Vagina (tissue), 2 donors: ENCODE data around the gene CEMIP2. TPM values are rescaled to one million over a fixed set of nuclear protein-coding genes. Genes with fewer than 3 reads are reported as not detected.

Experiments
- DNase-seq, 2 donors: peaks; one replicate each; pipeline ENCODE4 v3.0.0-alpha.2; 2017; ENCODE audit errors: extremely low spot score in 2 of 2
- H3K27ac ChIP-seq: fragments of 200-600 bp; sonication (generic); one replicate; pipeline ENCODE4 v1.5.1; 2019
- H3K27me3 ChIP-seq: fragments of 200-600 bp; sonication (generic); one replicate; pipeline ENCODE4 v1.5.1; 2019
- H3K36me3 ChIP-seq, 2 donors: fragments of 200-600 bp; sonication (generic); one replicate each; pipeline ENCODE4 v1.5.1; 2017 to 2019
- H3K4me1 ChIP-seq: fragments of 200-600 bp; sonication (generic); one replicate; pipeline ENCODE4 v1.5.1; 2019
- H3K4me3 ChIP-seq, 2 donors: fragments of 200-600 bp; sonication (generic); 1 replicate in 1 of 2; 2 replicates in 1 of 2; pipeline ENCODE4 v1.5.1; 2016 to 2019
- H3K9me3 ChIP-seq: fragments of 200-600 bp; sonication (generic); one replicate; pipeline ENCODE4 v1.5.1; 2019
- POLR2A ChIP-seq, 2 donors: fragments of 450-650 bp; IDR thresholded peaks; one replicate each; pipeline ENCODE4 v1.6.1; 2017; ENCODE audit warnings: antibody characterized with exemption in 2 of 2, mild to moderate bottlenecking in 2 of 2, moderate library complexity in 2 of 2
- POLR2AphosphoS5 ChIP-seq, 2 donors: sonication (generic); formaldehyde crosslinking; IDR thresholded peaks; one replicate each; pipeline ENCODE4 v1.9.0; 2017; ENCODE audit warnings: antibody characterized with exemption in 2 of 2, mild to moderate bottlenecking in 2 of 2, low read depth in 1 of 2; ENCODE audit not compliant: insufficient read depth in 1 of 2
- intact Hi-C: fragments of 100-400 bp; cut with DNase I; formaldehyde crosslinking; loops from one replicate; pipeline ENCODE4 v1.15.1; 2023
- total RNA-seq: library from RNA; depleted of rRNA; stranded (reverse); fragments of >200 nt; gene quantifications from one replicate; pipeline ENCODE4 v1.2.3, GENCODE V29; 2016
- TF ChIP-seq, protein P1 (sequence below), 3 experiments: fragments of 450-650 bp in 2 of 3; fragments of 200-600 bp in 1 of 3; sonication (generic) in 1 of 3; IDR thresholded peaks; one replicate each; pipeline ENCODE4 v1.5.1; 2017 to 2019; ENCODE audit warnings: antibody characterized with exemption in 3 of 3, mild to moderate bottlenecking in 2 of 3, moderate library complexity in 2 of 3

Gene CEMIP2
- total RNA-seq, 1 donor from 2014 or later = 46.7 TPM

GRCh38 chr9:71742703-71743102 is 25.6 kb downstream of the CEMIP2 start:
- Histone ChIP-seq H3K27me3 (no peaks in the 10 kb centered on the region), H3K4me1 (peaks cover 16% of the 10 kb centered on the region), H3K27ac (no peak overlapping the region), H3K9me3 (no peaks in the 10 kb centered on the region), H3K36me3 (no peaks in the 10 kb centered on the region), H3K4me3 (no peak overlapping the region)
- intact Hi-C loops = no loop called here
- TF ChIP-seq POLR2AphosphoS5 (IDR thresholded peaks at IDR 0.05; ENCODE audit: insufficient read depth in 1 of 2, low read depth in 1 of 2) (no peak), POLR2A (IDR thresholded peaks at IDR 0.05) (no peak)
- TF ChIP-seq, protein P1, sequence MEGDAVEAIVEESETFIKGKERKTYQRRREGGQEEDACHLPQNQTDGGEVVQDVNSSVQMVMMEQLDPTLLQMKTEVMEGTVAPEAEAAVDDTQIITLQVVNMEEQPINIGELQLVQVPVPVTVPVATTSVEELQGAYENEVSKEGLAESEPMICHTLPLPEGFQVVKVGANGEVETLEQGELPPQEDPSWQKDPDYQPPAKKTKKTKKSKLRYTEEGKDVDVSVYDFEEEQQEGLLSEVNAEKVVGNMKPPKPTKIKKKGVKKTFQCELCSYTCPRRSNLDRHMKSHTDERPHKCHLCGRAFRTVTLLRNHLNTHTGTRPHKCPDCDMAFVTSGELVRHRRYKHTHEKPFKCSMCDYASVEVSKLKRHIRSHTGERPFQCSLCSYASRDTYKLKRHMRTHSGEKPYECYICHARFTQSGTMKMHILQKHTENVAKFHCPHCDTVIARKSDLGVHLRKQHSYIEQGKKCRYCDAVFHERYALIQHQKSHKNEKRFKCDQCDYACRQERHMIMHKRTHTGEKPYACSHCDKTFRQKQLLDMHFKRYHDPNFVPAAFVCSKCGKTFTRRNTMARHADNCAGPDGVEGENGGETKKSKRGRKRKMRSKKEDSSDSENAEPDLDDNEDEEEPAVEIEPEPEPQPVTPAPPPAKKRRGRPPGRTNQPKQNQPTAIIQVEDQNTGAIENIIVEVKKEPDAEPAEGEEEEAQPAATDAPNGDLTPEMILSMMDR (IDR thresholded peaks at IDR 0.05) = no peak
- no peak for DNase-seq

DNA sequence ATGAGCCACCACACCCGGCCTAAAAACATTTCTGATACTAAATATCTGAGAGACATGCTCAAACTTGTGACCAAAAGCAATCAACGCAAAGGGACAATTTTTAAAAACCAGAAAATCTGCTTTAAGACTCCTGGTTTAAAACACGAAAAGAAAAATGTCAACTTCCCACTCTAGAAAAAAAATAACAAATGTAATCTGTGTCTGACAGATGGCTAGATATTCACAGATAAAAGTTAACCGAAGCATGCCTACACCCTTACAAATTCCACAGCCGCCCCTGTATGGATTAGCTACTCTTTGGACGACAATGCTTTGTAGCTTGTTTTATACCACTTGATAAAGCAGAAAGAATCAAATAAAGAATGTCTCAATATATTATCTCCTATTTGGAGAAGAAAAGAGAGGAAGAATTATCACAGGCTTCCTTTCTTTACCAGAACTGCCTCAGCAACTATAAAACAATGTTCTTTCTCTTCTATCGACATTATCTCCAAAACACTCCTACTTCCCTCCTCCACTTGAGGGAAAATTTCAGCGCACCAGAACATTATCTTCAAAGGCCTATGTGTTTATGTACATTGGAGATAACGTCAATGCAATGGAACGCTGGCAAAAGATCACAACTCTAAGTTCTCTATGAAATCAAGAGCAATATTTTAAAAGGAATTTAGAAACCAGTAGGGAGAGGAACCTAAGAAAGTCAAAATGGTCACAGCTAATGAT is 26.2 kb downstream of the CEMIP2 start:
- no peaks in the 10 kb centered on the region for H3K9me3 ChIP-seq
- no peak overlapping the region for H3K27ac ChIP-seq
- DNase-seq = no peak
- H3K4me3 ChIP-seq = no peak overlapping the region
- TF ChIP-seq POLR2AphosphoS5 (IDR thresholded peaks at IDR 0.05; ENCODE audit: insufficient read depth in 1 of 2, low read depth in 1 of 2) = no peak
- TF ChIP-seq, protein P1 (IDR thresholded peaks at IDR 0.05) = no peak
- TF ChIP-seq POLR2A (IDR thresholded peaks at IDR 0.05) = no peak
- peaks cover 16% of the 10 kb centered on the region for H3K4me1 ChIP-seq
- intact Hi-C loops = no loop called here
- no peaks in the 10 kb centered on the region for H3K27me3 ChIP-seq
- H3K36me3 ChIP-seq = no peaks in the 10 kb centered on the region

DNA sequence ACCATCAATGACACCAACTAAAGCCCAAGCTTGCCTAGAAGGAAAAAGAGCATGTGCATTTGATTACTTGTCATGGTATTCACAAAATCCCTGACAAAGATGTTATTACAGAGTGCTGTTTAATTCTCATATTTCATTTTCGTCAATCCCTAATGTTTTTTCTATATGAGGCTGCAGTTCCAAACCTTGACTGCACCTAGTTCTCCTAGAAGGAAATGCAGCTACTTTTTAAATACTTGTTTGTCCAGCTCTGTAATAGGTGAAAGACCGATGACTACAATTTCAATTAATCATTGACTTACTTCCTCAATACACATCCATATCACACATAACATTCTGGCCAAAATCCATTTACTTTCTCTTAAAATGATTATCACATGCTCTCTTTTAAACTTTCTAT is 28.1 kb downstream of the CEMIP2 start:
- Histone ChIP-seq H3K36me3 (no peaks in the 10 kb centered on the region), H3K9me3 (no peaks in the 10 kb centered on the region), H3K4me3 (no peak overlapping the region), H3K27ac (no peak overlapping the region), H3K4me1 (peaks cover 16% of the 10 kb centered on the region), H3K27me3 (no peaks in the 10 kb centered on the region)
- DNase-seq = no peak
- TF ChIP-seq, protein P1 (IDR thresholded peaks at IDR 0.05) = no peak
- no peak for TF ChIP-seq POLR2A (IDR thresholded peaks at IDR 0.05)
- no peak for TF ChIP-seq POLR2AphosphoS5 (IDR thresholded peaks at IDR 0.05; ENCODE audit: insufficient read depth in 1 of 2, low read depth in 1 of 2)
- intact Hi-C loops = no loop called here

- H3K4me1 ChIP-seq = peaks cover 7% of the 10 kb centered on the region
- intact Hi-C loops = no loop called here
- TF ChIP-seq, protein P1 (IDR thresholded peaks at IDR 0.05) = no peak
- TF ChIP-seq POLR2A (IDR thresholded peaks at IDR 0.05) (no peak), POLR2AphosphoS5 (IDR thresholded peaks at IDR 0.05; ENCODE audit: insufficient read depth in 1 of 2, low read depth in 1 of 2) (no peak)
- no peaks in the 10 kb centered on the region for H3K27me3 ChIP-seq
- no peak overlapping the region for H3K27ac ChIP-seq
- H3K36me3 ChIP-seq = peaks cover 0 to 4% of the 10 kb centered on the region in 2 donors
- DNase-seq = no peak
- no peaks in the 10 kb centered on the region for H3K9me3 ChIP-seq
- no peak overlapping the region for H3K4me3 ChIP-seq
Observed at GRCh38 chr9:71737455-71737854, 30.9 kb downstream of the CEMIP2 start.

DNA sequence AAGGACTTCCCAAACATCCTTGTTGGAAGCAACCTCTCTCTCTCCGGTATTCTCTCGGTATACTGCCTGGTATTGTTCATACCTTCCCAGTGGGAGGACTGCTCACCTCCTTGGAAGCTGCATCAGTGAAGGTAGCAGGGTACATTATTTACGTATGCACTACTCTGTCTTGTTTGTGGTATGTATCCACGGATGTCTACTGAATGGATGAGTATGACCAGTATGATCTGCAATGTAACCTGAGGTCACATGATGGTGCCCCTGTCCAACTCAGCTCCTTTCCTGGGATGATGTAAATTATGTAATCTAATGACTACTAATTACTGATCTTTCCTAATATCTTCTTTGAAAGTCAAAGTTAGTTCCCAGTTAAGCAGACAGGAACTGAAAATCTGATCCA is 32.1 kb downstream of the CEMIP2 start:
- no peaks in the 10 kb centered on the region for H3K9me3 ChIP-seq
- H3K4me3 ChIP-seq = no peak overlapping the region
- H3K27ac ChIP-seq = no peak overlapping the region
- H3K27me3 ChIP-seq = no peaks in the 10 kb centered on the region
- no peak for DNase-seq
- H3K36me3 ChIP-seq = peaks cover 0 to 4% of the 10 kb centered on the region in 2 donors
- no peak for TF ChIP-seq POLR2AphosphoS5 (IDR thresholded peaks at IDR 0.05; ENCODE audit: insufficient read depth in 1 of 2, low read depth in 1 of 2)
- no peak for TF ChIP-seq POLR2A (IDR thresholded peaks at IDR 0.05)
- TF ChIP-seq, protein P1 (IDR thresholded peaks at IDR 0.05) = no peak
- no peaks in the 10 kb centered on the region for H3K4me1 ChIP-seq
- intact Hi-C loops = no loop called here
